Measurements from ENCODE around the gene DNAH10. TPM values are rescaled to one million over a fixed set of nuclear protein-coding genes. Genes with fewer than 3 reads are reported as not detected.

The DNAH10 gene
- total RNA-seq, 1 donor from 2014 or later: not detected

GRCh38 chr12:123873793-123874192, 111.7 kb downstream of the DNAH10 start:
- H3K4me1 ChIP-seq: no peaks in the 10 kb centered on the region
- H3K27me3 ChIP-seq: no peaks in the 10 kb centered on the region
- H3K9me3 ChIP-seq: no peaks in the 10 kb centered on the region
- intact Hi-C loops (cut with DNase I): no loop called here
- no peak for TF ChIP-seq CTCF (IDR thresholded peaks at IDR 0.05)
- no peak overlapping the region for H3K4me3 ChIP-seq
- DNase-seq (ENCODE audit: low spot score in 2 of 2): no peak
- no peak overlapping the region for H3K27ac ChIP-seq
- no peaks in the 10 kb centered on the region for H3K36me3 ChIP-seq

- DNase-seq (ENCODE audit: low spot score in 2 of 2): no peak
- H3K4me1 ChIP-seq: no peaks in the 10 kb centered on the region
- no peaks in the 10 kb centered on the region for H3K36me3 ChIP-seq
- no peak overlapping the region for H3K27ac ChIP-seq
- H3K4me3 ChIP-seq: no peak overlapping the region
- no peak for TF ChIP-seq CTCF (IDR thresholded peaks at IDR 0.05)
- no peaks in the 10 kb centered on the region for H3K9me3 ChIP-seq
- H3K27me3 ChIP-seq: no peaks in the 10 kb centered on the region
- intact Hi-C loops (cut with DNase I): no loop called here
These were observed 115.9 kb downstream of the DNAH10 start for GRCh38 chr12:123877968-123878367.

- TF ChIP-seq CTCF (IDR thresholded peaks at IDR 0.05): no peak
- no peak overlapping the region for H3K27ac ChIP-seq
- H3K4me1 ChIP-seq: no peaks in the 10 kb centered on the region
- intact Hi-C loops (cut with DNase I): no loop called here
- no peak for DNase-seq (ENCODE audit: low spot score in 2 of 2)
- no peak overlapping the region for H3K4me3 ChIP-seq
- H3K9me3 ChIP-seq: no peaks in the 10 kb centered on the region
- H3K27me3 ChIP-seq: no peaks in the 10 kb centered on the region
- no peaks in the 10 kb centered on the region for H3K36me3 ChIP-seq
These were observed 117.0 kb downstream of the DNAH10 start for GRCh38 chr12:123879101-123879500.

GRCh38 chr12:123879691-123880090, 117.6 kb downstream of the DNAH10 start:
- Histone ChIP-seq H3K27me3 (no peaks in the 10 kb centered on the region), H3K4me1 (no peaks in the 10 kb centered on the region), H3K4me3 (no peak overlapping the region), H3K9me3 (no peaks in the 10 kb centered on the region), H3K36me3 (no peaks in the 10 kb centered on the region), H3K27ac (no peak overlapping the region)
- no peak for TF ChIP-seq CTCF (IDR thresholded peaks at IDR 0.05)
- DNase-seq (ENCODE audit: low spot score in 2 of 2): no peak
- intact Hi-C loops (cut with DNase I): no loop called here

- TF ChIP-seq CTCF (IDR thresholded peaks at IDR 0.05): no peak
- intact Hi-C loops (cut with DNase I): no loop called here
- H3K27ac ChIP-seq: no peak overlapping the region
- H3K9me3 ChIP-seq: no peaks in the 10 kb centered on the region
- H3K27me3 ChIP-seq: no peaks in the 10 kb centered on the region
- no peak for DNase-seq (ENCODE audit: low spot score in 2 of 2)
- no peak overlapping the region for H3K4me3 ChIP-seq
- H3K36me3 ChIP-seq: no peaks in the 10 kb centered on the region
- no peaks in the 10 kb centered on the region for H3K4me1 ChIP-seq
These were observed 120.1 kb downstream of the DNAH10 start for GRCh38 chr12:123882161-123882705.

GRCh38 chr12:123886258-123886657, 124.2 kb downstream of the DNAH10 start:
- no peak overlapping the region for H3K27ac ChIP-seq
- no peaks in the 10 kb centered on the region for H3K36me3 ChIP-seq
- intact Hi-C loops (cut with DNase I): no loop called here
- no peaks in the 10 kb centered on the region for H3K4me1 ChIP-seq
- no peak overlapping the region for H3K4me3 ChIP-seq
- no peaks in the 10 kb centered on the region for H3K27me3 ChIP-seq
- no peaks in the 10 kb centered on the region for H3K9me3 ChIP-seq
- DNase-seq (ENCODE audit: low spot score in 2 of 2): no peak
- TF ChIP-seq CTCF (IDR thresholded peaks at IDR 0.05): no peak
